Nephron progenitor cell (in vitro differentiated cells): ENCODE data around the gene PIK3CD.
A peak's percentile ranks its signal among the peaks of the same experiment; 100 is the strongest.
"Not testable (repeated sequence)": the region's sequence is repeated elsewhere in the genome, so short reads cannot be mapped to it uniquely, and the experiment has no call there.

Source experiments
- DNase-seq: peaks from one replicate; pipeline ENCODE4 v3.0.0; 2021
- H3K27ac Mint-ChIP-seq: 2 replicates; pipeline ENCODE4 v1.8.0; 2021; ENCODE audit warnings: mild to moderate bottlenecking, moderate library complexity, mixed read lengths
- H3K27me3 Mint-ChIP-seq: 2 replicates; pipeline ENCODE4 v1.8.0; 2021; ENCODE audit warnings: mild to moderate bottlenecking, low read depth, mixed read lengths; ENCODE audit not compliant: poor library complexity
- H3K36me3 Mint-ChIP-seq: 2 replicates; pipeline ENCODE4 v1.8.0; 2021; ENCODE audit warnings: low read depth, mixed read lengths
- H3K4me1 Mint-ChIP-seq: 2 replicates; pipeline ENCODE4 v1.8.0; 2021; ENCODE audit warnings: mixed read lengths
- H3K4me3 Mint-ChIP-seq: 2 replicates; pipeline ENCODE4 v1.8.0; 2021; ENCODE audit warnings: mild to moderate bottlenecking, moderate library complexity, mixed read lengths
- H3K9me3 Mint-ChIP-seq: 2 replicates; pipeline ENCODE4 v1.8.0; 2021; ENCODE audit warnings: mild to moderate bottlenecking, moderate library complexity, mixed read lengths
- CTCF ChIP-seq: fragments of 200-600 bp; sonication (generic); IDR thresholded peaks from 2 replicates; pipeline ENCODE4 v1.5.0; 2021; ENCODE audit warnings: antibody characterized with exemption

Gene PIK3CD

GRCh38 chr1:9760824-9761223, 109.3 kb downstream of the PIK3CD start:
- no peak for DNase-seq
- Mint-ChIP-seq H3K36me3 (peaks cover 65% of the 10 kb centered on the region), H3K4me1 (peaks cover 5% of the 10 kb centered on the region), H3K9me3 (peaks cover 12% of the 10 kb centered on the region), H3K27me3 (no peaks in the 10 kb centered on the region), H3K27ac (peak overlapping the region; percentile 57), H3K4me3 (no peak overlapping the region)
- TF ChIP-seq CTCF = no peak

- Mint-ChIP-seq H3K9me3 (peaks cover 12% of the 10 kb centered on the region), H3K36me3 (peaks cover 55% of the 10 kb centered on the region), H3K27ac (no peak overlapping the region), H3K4me1 (peaks cover 5% of the 10 kb centered on the region), H3K4me3 (no peak overlapping the region), H3K27me3 (no peaks in the 10 kb centered on the region)
- TF ChIP-seq CTCF = no peak
- no peak for DNase-seq
Observed at GRCh38 chr1:9761855-9762254, 110.3 kb downstream of the PIK3CD start.

DNA sequence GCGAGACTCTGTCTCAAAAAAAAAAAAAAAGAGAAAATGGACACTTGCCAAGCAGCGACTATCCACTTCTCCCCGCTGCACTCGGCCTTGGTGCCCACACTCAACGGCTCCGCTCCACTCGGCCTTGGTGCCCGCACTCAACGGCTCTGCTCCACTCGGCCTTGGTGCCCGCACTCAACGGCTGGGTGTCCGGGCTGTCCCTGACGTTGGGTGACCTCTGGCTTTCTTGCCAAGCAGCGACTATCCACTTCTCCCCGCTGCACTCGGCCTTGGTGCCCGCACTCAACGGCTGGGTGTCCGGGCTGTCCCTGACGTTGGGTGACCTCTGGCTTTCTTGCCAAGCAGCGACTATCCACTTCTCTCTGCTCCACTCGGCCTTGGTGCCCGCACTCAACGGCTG, 110.9 kb downstream of the PIK3CD start:
- Mint-ChIP-seq H3K9me3 (peaks cover 10% of the 10 kb centered on the region), H3K36me3 (peaks cover 57% of the 10 kb centered on the region)
- H3K27me3 Mint-ChIP-seq, H3K27ac Mint-ChIP-seq, H3K4me1 Mint-ChIP-seq, H3K4me3 Mint-ChIP-seq, DNase-seq: not testable (repeated sequence)

DNA sequence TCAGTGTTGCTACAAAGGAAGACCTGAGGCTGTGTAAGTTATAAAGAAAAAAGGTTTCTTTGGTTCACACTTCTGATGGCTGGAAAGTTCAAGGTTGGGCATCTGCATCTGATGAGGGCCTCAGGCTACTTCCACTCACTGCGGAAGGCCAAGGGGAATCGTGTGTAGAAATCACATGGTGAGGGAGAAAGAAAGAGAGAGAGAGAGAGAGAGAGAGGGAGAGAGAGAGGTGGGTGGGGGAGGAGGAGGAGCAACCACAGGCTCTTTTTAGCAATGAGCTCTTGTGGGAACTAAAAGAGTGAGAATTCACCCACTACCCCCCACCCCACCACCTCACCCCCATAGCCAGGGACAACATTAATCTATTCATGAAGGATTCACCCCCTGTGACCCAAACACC, 112.4 kb downstream of the PIK3CD start:
- H3K36me3 Mint-ChIP-seq = peaks cover 51% of the 10 kb centered on the region
- H3K27ac Mint-ChIP-seq = peak overlapping the region; percentile 29
- DNase-seq = no peak
- H3K4me3 Mint-ChIP-seq = no peak overlapping the region
- H3K9me3 Mint-ChIP-seq = peaks cover under 1% of the 10 kb centered on the region
- peaks cover 5% of the 10 kb centered on the region for H3K4me1 Mint-ChIP-seq
- no peaks in the 10 kb centered on the region for H3K27me3 Mint-ChIP-seq
- TF ChIP-seq CTCF = no peak

- Mint-ChIP-seq H3K9me3 (no peaks in the 10 kb centered on the region), H3K4me1 (peaks cover 5% of the 10 kb centered on the region), H3K27ac (no peak overlapping the region), H3K36me3 (peaks cover 56% of the 10 kb centered on the region), H3K4me3 (no peak overlapping the region), H3K27me3 (no peaks in the 10 kb centered on the region)
- TF ChIP-seq CTCF = no peak
- no peak for DNase-seq
Observed at GRCh38 chr1:9764550-9764949, 113.0 kb downstream of the PIK3CD start.

DNA sequence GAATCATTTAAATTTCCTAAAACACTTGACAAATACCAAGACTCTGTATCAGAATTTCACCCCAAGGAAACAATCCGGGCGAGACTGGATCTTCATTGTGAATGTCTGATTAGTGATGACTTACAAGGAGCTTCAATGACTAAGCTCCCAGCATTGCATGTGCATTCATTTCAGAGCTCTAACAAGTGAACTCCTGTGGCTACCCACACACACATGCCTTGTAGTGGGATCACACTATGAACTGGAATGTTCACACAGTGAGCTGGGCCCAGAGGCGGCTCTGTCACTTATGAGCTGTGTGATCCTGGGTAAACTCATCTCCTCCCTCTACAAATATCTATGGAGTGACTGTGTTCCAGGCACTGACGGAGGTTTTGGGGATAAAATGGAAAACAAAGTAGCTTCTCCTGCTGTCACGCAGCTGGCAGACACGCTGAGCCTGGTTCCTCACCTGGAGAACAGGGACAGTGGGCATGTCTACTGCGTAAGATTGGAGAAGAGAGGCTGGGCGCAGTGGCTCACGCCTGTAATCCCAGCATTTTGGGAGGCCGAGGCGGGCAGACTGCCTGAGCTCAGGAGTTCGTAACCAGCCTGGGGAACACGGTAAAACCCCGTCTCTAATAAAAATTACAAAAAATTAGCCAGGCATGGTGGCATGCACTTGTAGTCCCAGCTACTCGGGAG, 115.4 kb downstream of the PIK3CD start:
- H3K9me3 Mint-ChIP-seq = no peaks in the 10 kb centered on the region
- H3K27ac Mint-ChIP-seq = peak overlapping the region; percentile 92

More for the DNA sequence above, 115.4 kb downstream of the PIK3CD start:
- no peaks in the 10 kb centered on the region for H3K27me3 Mint-ChIP-seq
- H3K4me3 Mint-ChIP-seq = no peak overlapping the region
- peaks cover 5% of the 10 kb centered on the region for H3K4me1 Mint-ChIP-seq
- H3K36me3 Mint-ChIP-seq = peaks cover 46% of the 10 kb centered on the region
- no peak for DNase-seq
- no peak for TF ChIP-seq CTCF
